HG02763 (cell line): ENCODE results near the gene DQX1.

ENCODE experiments used
- ATAC-seq: cut with Tn5 transposase; IDR thresholded peaks from one replicate; pipeline ENCODE4 v1.9.1; 2021; ENCODE audit warnings: mild to moderate bottlenecking, moderate library complexity; ENCODE audit not compliant: unreplicated experiment

Gene DQX1

DNA sequence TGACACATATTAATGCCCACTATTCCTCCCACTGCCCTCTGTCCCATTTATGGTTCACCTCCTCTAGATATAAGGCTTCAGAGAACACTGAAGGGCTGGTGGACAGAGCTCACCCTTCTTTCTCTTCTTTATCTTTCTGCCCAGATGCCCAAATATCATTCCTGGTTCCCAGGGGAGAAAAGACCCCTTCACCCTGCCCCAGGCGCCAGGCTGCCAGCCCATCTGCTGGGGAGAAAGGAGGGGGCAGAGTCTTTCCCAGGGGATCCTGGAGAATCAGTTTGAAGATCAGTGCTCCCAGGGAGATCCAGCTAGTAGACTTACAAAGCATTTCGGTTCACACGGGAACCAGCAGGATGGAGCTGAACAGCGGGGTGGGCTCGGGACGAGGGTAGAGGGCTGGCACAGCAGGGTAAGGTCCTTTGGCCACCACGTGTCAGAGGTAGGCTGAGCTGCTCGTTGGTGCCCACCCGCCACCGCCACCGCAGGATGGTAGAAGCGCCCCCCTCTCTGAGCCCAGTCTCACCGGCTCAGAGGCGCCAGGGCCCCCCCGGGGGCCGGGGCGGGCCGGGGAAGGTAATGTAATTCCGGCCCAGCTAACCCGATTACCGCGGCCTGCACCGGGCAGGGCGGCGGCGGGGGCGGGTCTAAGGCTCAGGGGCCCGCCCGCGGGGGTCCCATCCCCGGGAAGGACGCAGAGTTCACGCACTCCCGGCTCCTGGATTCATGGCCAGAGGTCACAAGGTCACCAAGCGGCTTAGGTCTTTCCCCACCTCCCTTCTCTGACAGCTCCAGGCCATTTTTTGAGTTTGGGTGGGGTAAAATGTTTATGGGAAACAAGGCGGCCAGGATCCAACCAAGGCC, 13.1 kb downstream of the DQX1 start:
- ATAC-seq: no peak

DNA sequence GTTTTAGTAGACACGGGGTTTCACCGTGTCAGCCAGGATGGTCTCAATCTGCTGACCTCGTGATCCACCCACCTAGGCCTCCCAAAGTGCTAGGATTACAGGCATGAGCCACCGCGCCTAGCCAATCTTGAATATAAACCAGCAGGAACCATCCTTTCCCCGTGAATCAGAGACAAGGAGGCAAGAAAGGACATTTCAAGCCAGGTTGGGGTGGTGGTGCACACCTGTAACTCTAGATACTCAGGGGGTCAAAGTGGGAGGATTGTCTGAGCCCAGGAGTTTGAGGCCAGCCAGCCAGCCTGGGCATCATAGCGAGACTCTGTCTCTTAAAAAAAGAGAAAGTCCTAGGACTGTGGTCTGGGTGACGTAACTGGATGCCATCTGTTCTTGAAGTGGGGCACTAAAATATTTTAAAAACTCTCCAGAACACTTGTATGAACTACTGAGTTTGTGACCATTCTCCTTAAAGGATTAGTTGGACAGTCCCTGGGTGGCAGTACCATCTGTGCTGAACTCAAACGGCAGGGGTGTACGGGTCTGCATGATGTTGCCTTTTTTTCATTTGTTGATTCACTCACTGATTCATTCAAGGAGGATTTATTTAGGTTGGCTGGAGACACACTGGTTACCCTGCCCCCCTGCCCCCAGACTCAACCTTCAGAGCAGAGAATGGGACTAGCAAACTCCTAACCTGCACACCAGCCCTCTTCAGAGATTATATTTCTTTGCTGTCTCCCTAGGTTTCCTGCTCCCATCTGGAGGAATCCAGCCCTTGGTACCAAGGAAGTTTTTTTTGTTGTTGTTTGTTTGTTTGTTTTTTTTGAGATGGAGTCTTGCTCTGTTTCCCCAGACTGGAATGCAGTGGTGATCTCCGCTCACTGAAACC, 14.7 kb downstream of the DQX1 start:
- no peak for ATAC-seq

DNA sequence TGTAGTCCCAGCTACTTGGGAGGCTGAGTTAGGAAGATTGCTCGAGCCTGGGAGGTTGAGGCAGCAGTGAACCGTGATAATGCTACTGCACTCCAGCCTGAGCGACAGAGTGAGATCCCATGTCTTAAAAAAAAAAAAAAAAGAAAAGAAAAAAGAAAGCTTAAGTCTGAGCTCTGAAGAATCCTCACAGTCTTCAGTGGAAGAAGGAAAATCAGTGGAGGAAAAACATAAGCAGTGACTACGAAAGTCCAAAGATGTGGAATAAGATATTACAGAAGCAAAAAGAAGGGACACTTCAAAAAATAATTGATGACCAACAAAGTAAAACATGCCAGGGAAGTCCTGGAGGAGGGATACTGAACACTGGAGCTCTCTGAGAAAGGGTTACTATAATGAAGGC, 15.8 kb downstream of the DQX1 start:
- ATAC-seq: no peak

DNA sequence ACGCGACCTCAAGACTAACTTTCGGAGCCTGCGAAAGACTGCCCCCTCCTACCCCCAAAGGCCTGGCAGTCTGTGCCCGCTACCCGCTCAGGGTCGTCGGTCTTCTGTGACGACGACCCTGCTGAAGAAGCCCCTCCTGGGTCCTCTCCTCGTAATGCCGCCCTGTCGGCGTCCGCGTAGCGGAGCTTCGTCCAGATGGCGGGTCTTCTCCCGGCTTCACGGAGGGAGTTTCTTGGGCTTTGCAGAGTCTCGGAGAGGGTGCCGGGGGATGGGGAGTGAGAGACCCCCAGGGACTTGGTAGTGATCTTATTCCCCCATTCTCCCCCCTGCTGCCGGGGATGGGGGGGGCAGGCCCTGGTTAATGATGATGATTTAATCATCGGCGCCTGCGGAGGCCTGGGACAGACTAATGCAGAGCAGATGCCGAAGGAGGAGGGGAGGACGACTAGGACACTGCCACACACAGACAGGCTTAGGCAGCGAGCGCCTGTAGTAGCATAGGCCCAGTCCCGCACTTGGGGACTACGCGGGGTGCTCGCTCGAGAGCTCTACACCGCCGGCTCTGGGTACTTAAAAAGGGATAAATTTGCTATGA, 18.0 kb downstream of the DQX1 start:
- ATAC-seq: no peak

DNA sequence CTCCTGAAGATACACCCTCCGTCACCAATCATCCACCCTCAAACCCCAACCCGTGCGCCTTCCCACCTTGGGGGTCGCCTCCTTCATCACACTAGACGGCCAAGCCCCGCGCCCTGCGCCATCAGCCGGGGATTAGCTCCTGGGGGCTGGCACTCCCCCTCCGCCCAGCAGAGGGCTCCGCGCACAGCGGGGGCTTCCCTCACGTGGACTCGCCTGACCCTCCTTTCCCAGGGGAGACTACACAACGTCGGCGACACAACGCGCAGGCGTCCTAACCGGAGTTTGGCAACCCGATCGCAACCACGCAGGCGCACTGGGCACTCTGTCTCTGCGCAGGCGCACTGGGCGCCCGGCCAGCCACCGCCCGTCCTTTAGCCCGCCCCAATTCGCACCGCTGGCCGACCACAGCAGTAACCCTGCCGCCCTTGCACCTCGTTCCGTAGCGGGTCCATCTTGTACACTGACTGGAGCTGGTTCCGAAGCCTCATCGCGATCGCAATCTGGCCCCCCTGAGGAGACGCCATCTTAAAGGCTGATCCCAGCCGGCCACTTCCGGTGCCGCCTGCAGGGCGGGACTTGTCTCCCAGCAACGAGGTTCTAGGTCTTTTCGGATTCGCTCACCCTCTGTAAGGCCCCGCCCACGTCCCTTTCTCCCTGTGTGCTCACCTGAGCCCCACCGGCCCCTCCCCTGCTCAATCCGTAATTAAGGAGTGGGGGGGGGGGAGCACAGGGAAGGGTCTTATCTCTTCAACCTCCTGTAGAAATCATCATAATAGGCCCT, 18.7 kb downstream of the DQX1 start, which contains the start of gene PCGF1:
TSS of gene PCGF1 (minus strand) at position 551 of the 781 bp plus-strand sequence. CDS start at position 524, 27 bp downstream.
- ATAC-seq: peak; percentile 90

DNA sequence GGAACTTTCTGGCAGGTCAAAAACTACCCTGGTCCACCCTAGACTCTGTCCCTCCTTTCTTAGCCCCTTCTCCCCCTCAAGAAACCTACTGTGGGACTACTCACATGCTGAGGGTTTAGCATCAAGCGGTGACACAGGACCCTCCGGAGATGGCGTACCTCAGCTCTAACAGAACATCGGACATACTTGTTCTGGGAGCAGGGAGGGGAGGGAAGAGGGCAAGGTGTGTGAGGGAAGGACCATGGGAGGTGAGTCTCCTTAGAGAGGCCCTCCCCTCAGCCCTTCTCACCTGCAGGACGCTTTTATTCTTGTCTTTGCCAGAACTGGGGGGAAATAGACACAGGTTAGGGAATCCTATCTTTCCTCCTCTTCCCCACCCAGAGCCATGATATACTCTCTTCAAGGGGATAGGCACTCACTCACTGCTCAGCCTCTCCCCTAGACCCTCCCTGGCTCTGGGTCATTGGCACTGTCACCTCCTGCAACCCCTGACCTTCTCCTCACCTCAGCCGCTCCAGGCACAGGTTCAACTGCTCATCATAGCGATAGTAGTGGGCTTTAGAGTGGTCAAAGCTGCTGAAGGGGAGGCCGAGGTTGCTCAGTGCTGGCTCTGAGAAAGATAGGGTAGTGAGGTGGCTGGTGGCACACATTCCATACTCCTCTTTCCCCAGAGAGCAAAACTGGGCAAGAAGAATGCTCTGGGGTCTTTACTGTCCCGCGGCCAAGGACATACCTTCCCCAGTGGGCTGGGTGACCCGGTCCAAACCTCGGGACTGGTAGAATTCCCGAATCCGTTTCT, 20.4 kb downstream of the DQX1 start:
- ATAC-seq: no peak

DNA sequence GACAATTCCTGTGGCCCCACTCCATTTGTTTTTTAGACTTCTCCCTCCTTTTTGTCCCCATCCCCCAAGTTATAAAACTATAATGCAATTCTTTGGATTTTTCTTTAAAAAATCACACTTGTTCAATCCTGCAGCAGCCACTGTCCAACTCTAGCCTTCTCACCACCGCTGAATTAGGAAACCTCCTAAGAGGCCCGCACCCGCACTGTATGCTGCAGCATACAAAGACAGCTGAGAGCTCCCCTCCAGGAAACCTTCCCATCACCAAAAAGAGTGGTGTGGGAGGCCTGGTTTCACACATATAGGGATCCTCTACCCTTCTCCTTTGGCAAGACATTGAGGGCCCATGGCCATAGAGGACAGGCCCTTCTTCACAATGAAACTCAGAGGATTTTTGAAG, 21.4 kb downstream of the DQX1 start:
- no peak for ATAC-seq

DNA sequence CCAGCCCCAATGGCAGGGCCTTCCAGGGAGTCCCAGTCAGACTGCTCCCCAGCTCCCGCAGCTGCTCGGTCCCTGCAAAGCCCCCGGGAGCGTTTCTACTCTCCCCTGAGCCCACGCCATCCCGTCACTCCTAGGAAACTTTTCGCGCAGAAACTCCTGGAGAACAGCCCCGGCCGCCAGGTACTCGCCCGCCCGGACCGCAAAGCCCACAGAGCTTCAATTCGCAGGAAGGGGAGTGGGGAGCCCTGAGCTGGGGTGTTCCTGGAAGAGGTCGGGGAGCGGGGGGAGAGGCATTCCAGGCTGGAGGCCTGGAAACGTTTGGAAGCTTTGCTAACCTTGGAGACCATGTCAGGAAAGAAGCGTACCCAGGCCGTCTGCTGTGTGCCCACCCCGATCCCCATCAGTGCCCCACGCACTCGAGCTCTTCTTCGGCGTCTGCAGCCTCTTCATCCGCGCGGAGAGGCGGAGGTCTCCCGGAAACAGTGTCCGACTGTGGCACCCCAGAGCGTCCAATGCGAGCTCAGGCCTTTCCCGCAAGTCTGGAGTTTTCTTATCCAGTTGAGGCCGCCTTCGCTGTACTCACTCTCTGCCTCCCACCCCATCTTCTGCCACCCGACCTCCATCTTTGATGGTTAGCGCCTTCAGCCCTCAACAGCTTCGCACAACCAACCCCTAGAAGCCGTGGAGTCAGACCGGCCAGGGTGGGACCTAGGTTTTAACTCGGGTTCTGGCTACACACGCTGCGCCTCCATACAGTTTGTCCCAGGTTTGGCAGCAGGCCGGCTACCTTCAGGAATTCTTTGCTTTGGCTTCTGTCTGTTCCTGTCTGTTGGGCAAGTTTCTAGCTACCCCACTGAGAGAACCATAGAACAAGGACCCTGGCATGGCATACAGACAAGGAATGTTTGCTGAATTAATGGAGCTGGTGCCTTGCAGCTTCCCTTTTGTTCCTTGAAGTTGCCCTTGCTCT, 22.2 kb downstream of the DQX1 start:
- no peak for ATAC-seq

DNA sequence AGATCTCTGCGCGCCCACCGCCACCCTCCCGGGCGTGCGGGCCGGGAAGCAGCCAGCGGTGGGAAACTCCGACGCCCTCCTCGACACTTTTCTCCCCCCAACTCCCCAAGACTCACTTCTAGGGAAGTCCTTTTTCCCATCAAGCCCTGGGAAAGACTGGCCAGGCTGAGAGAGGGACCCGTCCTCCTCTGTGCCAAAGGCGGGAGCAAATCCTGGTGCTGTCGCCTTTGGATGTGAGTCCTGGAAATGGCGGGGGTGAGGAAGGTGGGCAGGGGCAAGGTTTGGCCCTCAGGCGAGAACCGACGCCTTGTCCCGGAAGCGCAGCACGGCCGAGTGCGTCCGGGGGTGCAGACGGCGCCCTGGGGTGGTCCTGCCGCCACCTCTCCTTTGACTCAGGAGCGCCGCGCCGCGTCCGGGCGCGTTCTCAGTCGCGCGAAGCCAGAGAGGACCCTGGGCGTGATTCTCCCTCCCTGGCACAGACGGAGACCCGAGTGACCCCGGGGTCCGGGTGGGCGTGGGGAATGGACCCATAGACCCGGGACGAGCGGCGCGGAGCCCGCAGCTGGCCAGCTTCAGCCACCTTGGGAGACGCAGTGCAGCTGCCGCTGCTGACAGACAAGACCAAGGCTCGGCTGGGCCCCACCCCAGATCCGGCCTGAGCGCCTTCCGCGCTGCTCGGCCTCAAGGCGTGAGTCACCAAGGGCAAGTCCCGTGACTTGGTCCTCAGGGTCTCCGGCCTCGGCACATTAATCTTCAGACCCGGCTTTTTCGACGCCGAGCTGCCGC, 23.1 kb downstream of the DQX1 start:
- ATAC-seq: peak; percentile 27

DNA sequence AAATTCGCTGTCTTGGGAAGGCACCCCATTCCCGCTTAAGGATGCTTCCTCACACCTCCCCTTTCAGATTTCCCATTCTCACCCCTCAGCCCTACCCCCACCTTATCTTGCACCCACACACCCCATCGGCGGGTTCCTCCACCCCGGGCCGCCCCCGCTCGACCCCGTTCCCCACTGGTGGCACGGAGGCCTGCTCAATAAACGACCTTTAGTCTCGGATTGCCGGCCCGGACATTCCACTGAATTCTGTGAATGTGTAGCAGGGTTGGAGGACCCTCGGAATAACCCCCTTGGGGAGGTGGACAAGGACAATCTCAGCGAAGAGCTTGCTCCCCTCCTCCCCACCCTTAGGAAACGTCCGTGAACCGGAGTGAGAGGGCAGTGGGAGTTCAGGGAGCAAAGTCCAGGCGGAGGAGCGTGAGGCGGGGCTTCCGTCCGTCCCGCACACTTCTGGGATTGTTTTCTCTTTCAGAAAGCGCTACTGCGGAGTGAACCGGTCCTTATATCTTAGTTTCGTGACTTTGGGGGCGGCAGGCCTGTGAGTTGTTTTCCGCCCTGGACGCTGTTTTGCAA, 23.8 kb downstream of the DQX1 start:
- no peak for ATAC-seq

DNA sequence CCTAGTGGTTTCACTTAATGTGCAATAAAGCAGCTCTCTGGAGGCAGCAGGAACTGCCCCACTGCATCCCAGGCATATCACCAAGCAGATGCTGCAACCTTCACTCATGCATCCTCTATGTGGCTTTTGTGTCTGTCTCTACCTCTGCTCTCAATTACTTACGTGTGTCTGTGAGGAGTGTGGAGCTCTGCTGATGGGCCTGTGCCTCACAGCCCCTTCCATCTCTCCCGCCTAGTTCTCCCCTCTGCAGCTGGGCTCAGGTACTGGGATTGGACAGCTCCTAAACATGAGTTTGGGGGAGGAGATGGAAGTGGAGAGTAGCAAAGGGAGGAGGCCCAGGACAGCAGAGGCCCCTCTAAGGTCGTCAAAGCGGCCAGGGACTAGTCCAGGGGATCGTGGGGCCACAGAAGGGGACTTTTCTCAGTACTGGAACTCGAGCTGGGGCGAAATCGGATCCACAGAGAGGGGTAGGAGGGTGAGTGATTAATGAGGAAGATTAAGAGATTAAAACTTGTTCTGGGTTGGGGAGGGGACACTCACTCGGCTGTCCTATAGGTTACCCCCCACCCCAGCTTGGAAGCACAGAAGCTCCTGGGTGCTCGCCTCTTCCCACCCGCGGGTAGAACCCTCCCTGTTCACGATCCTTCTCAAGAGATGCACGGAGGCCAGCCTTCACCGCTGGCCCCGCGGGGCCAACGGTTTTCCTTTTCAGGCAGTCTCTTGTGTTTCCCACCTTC, 24.5 kb downstream of the DQX1 start:
- no peak for ATAC-seq

DNA sequence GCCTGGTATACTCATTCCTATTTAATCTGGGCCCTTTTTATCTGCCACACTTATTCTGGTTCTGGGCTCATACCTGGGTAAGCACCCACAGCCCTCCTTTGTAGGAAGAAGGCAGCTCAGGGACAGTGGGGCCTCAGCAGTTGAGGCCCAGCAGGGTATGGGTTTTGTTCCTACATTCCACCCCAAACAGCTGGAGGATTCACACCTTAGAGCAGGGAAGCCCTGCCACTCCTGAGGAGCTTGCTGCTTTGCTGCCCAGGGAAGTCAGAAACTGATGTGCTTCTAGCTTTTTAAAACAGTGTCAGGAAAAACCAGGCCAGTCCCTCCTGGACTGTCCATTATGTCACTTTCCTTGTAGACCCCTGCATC, 25.5 kb downstream of the DQX1 start:
- no peak for ATAC-seq

DNA sequence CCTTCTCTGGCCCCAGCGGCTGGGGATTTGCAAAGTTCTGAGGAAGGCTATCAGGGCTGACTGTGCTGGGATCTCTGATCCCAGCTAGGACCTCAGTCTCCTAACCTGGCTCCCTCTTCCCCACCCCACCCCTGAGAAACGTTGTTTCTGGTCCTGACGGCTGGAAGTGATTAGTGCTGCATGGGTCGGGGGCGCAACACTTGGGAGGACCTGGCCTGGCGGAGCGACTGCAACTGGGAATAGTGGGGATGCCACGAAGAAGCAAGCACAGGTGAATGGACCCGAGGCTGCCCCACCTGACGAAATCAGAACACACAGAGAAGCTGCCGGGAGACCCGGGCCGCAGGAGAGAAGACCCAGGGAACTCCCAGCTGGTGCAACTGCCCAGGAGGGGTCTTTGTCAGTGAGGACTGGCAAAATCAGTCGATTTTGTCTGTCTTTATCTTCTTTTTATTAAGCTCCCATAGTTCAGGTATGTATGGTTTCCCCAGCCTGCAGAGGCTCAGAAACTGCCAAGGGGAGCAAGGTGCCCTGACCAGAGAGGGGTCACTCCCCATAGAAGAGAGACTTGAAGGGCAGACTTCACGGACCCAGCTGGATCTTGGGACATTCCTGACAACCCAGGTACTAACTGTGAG, 26.0 kb downstream of the DQX1 start:
- ATAC-seq: no peak

DNA sequence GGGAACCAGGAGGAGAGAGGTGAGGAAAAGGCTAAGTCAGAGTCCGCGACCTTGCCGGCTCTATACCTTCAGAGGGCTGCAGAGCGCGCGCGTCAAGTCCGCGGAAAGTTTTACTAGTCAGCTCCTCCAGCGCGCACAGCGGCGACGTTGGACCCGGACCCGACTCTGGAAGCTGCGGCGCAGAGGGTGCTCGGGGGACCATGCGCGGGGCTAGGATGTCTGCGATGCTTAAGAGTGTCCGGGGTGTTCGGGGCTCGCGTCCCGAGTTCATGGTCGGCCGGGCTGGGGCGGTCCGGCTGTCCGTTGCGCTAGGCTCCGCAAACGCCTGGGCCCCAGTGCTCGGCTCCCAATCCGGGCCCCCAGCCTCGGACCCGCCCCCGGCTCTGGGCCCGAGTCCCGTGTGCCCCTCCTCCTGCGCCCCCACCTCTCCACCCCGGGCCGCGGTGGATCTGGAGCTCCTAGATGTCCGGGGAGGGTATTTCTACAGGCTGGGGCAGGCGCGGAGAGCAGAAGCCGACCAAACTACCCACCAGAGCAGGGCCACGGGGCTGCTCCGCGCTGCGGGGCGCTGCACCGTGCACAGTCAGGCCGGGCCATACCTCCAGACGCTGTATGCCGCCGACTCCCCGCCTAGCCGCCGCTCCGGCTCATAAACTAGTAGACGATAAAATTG, 26.6 kb downstream of the DQX1 start, which contains the start of gene LBX2:
TSS of gene LBX2 (minus strand) at position 337 of the 673 bp plus-strand sequence. CDS start at position 271, 66 bp downstream.
- no peak for ATAC-seq

DNA sequence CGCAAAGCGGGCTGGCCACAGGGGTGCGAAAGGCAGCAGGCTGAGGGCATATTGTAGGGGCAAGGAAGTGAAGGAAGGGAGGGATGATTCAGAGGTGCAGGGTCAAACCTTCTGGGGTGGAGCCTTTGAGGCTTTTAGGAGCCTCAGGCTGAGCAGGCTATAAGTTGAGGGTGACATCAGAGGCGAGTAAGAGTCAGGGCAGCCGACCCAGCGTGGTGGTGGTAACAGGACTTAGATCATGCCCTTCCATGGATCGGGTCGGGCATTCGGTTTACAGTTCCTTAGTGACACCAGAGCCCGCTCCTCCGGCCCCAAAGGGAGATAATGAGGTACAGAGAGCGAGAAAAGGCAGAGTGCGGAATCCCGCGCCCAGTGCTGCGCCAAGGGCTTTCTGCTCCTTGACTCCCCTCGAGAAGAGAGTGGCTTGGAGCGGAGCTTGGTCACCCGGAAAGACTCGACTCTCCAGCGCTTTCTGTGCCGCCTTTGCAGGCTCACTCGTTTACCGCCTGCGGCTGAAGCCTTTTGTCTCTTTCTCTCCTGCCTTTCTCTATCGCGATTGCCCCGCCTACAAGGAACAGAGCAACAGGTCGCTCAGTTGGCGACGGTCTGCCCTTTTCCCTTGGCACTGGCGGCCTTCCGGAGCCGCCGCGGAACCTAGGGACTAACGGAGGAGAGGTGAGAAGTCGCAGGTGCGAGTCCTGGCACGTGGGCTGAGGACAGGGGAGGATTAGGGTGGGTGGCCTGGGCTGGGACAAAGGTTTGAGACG, 27.3 kb downstream of the DQX1 start:
- no peak for ATAC-seq
